H9 (cell line): Measurements from ENCODE around the gene MICOS13. TPM values are rescaled to one million over a fixed set of nuclear protein-coding genes. Genes with fewer than 3 reads are reported as not detected.

Experiments used
- DNase-seq: peaks from one replicate; pipeline ENCODE4 v3.0.0-alpha.2; 2017
- H2AFZ ChIP-seq: one replicate; pipeline ENCODE4 v1.6.1; 2013; ENCODE audit warnings: mild to moderate bottlenecking, low read length, control low read depth, moderate library complexity
- H2AK5ac ChIP-seq: 2 replicates; pipeline ENCODE4 v1.6.1; 2013; ENCODE audit warnings: low read length, control low read depth, mixed read lengths; ENCODE audit not compliant: insufficient read length
- H2BK120ac ChIP-seq: one replicate; pipeline ENCODE4 v1.6.1; 2013; ENCODE audit warnings: low read depth, mild to moderate bottlenecking, low read length, control low read depth, inconsistent platforms; ENCODE audit not compliant: poor library complexity, severe bottlenecking
- H2BK12ac ChIP-seq: 2 replicates; pipeline ENCODE4 v1.6.1; 2013; ENCODE audit warnings: low read length, control low read depth, mixed read lengths, low read depth; ENCODE audit not compliant: insufficient read length
- H2BK15ac ChIP-seq: 2 replicates; pipeline ENCODE4 v1.6.1; 2013; ENCODE audit warnings: low read depth, low read length, control low read depth
- H2BK20ac ChIP-seq: one replicate; pipeline ENCODE4 v1.6.1; 2013; ENCODE audit warnings: low read depth, mild to moderate bottlenecking, low read length, control low read depth, inconsistent platforms; ENCODE audit not compliant: poor library complexity, severe bottlenecking
- H2BK5ac ChIP-seq: 2 replicates; pipeline ENCODE4 v1.6.1; 2013; ENCODE audit warnings: low read length, control low read depth, mixed read lengths; ENCODE audit not compliant: insufficient read length
- H3K14ac ChIP-seq: 2 replicates; pipeline ENCODE4 v1.6.1; 2013; ENCODE audit warnings: low read length, control low read depth; ENCODE audit not compliant: insufficient read depth
- H3K18ac ChIP-seq: 2 replicates; pipeline ENCODE4 v1.6.1; 2013; ENCODE audit warnings: low read depth, mild to moderate bottlenecking, mixed read lengths, low read length, control low read depth; ENCODE audit not compliant: insufficient read length
- H3K23ac ChIP-seq: 2 replicates; pipeline ENCODE4 v1.6.1; 2013; ENCODE audit warnings: low read length, control low read depth, mixed read lengths, low read depth; ENCODE audit not compliant: insufficient read length
- H3K23me2 ChIP-seq: 2 replicates; pipeline ENCODE4 v1.6.1; 2013; ENCODE audit warnings: low read depth, mild to moderate bottlenecking, mixed read lengths, low read length, control low read depth; ENCODE audit not compliant: insufficient read length, poor library complexity, severe bottlenecking
- H3K27ac ChIP-seq: 2 replicates; pipeline ENCODE4 v1.5.1; 2013; ENCODE audit warnings: low read length, control low read depth, mixed read lengths, low read depth; ENCODE audit not compliant: insufficient read length
- H3K27me3 ChIP-seq: 2 replicates; pipeline ENCODE4 v1.6.1; 2013; ENCODE audit warnings: low read length, control low read depth, inconsistent platforms; ENCODE audit not compliant: insufficient read depth
- H3K4ac ChIP-seq: 2 replicates; pipeline ENCODE4 v1.6.1; 2013; ENCODE audit warnings: low read depth, mild to moderate bottlenecking, control low read depth, inconsistent platforms, low read length, moderate library complexity
- H3K4me1 ChIP-seq: 2 replicates; pipeline ENCODE4 v1.6.1; 2013; ENCODE audit warnings: low read length, control low read depth, inconsistent platforms; ENCODE audit not compliant: insufficient read depth
- H3K4me2 ChIP-seq: 2 replicates; pipeline ENCODE4 v1.6.1; 2013; ENCODE audit warnings: low read length, control low read depth, mixed read lengths; ENCODE audit not compliant: insufficient read length, insufficient read depth
- H3K56ac ChIP-seq: 2 replicates; pipeline ENCODE4 v1.6.1; 2013; ENCODE audit warnings: low read depth, mild to moderate bottlenecking, mixed read lengths, low read length, control low read depth; ENCODE audit not compliant: insufficient read length
- H3K79me1 ChIP-seq: 2 replicates; pipeline ENCODE4 v1.6.1; 2013; ENCODE audit warnings: low read depth, mild to moderate bottlenecking, moderate library complexity, low read length, control low read depth, inconsistent platforms; ENCODE audit not compliant: insufficient read depth, poor library complexity, severe bottlenecking
- H3K79me2 ChIP-seq: 2 replicates; pipeline ENCODE4 v1.6.1; 2013; ENCODE audit warnings: low read length, control low read depth, inconsistent platforms; ENCODE audit not compliant: insufficient read depth
- H3K9ac ChIP-seq: 2 replicates; pipeline ENCODE4 v1.6.1; 2013; ENCODE audit warnings: low read length, control low read depth, mixed read lengths; ENCODE audit not compliant: insufficient read length; ENCODE audit errors: extremely low read depth
- H3K9me3 ChIP-seq: one replicate; pipeline ENCODE4 v1.6.1; 2013; ENCODE audit warnings: low read depth, low read length, inconsistent platforms; ENCODE audit not compliant: control insufficient read depth
- H3T11ph ChIP-seq: one replicate; pipeline ENCODE4 v1.6.1; 2013; ENCODE audit warnings: mild to moderate bottlenecking, low read length, control low read depth, inconsistent platforms
- H4K20me1 ChIP-seq: one replicate; pipeline ENCODE4 v1.6.1; 2013; ENCODE audit not compliant: control insufficient read depth, insufficient read length, insufficient read depth
- H4K5ac ChIP-seq: 2 replicates; pipeline ENCODE4 v1.6.1; 2013; ENCODE audit warnings: low read depth, mild to moderate bottlenecking, mixed read lengths, low read length, control low read depth; ENCODE audit not compliant: insufficient read length
- H4K8ac ChIP-seq: replicated peaks from 2 replicates; pipeline ENCODE4 v1.6.1; 2013; ENCODE audit warnings: low read length, control low read depth, mixed read lengths, low read depth; ENCODE audit not compliant: insufficient read length
- H4K91ac ChIP-seq: 2 replicates; pipeline ENCODE4 v1.6.1; 2013; ENCODE audit warnings: low read depth, mild to moderate bottlenecking, moderate library complexity, mixed read lengths, low read length, control low read depth; ENCODE audit not compliant: insufficient read length
- H3K27ac Mint-ChIP-seq, 3 experiments: 2 replicates in 2 of 3; 3 replicates in 1 of 3; pipeline ENCODE4 v1.8.0; 2020 to 2021; ENCODE audit warnings: mixed read lengths in 3 of 3, mild to moderate bottlenecking in 1 of 3, moderate library complexity in 1 of 3
- H3K27me3 Mint-ChIP-seq: 2 replicates; pipeline ENCODE4 v1.8.0; 2021; ENCODE audit warnings: low read depth, mild to moderate bottlenecking, moderate library complexity, mixed read lengths
- H3K36me3 Mint-ChIP-seq, 3 experiments: 2 replicates in 2 of 3; 3 replicates in 1 of 3; pipeline ENCODE4 v1.8.0; 2020 to 2021; ENCODE audit warnings: low read depth in 3 of 3, mixed read lengths in 3 of 3; ENCODE audit not compliant: insufficient read depth in 1 of 3
- H3K4me1 Mint-ChIP-seq, 2 experiments: 2 replicates each; pipeline ENCODE4 v1.8.0; 2020; ENCODE audit warnings: mixed read lengths in 2 of 2
- H3K4me3 Mint-ChIP-seq, 2 experiments: 2 replicates in 1 of 2; 3 replicates in 1 of 2; pipeline ENCODE4 v1.8.0; 2020 to 2021; ENCODE audit warnings: mild to moderate bottlenecking in 2 of 2, mixed read lengths in 2 of 2, moderate library complexity in 1 of 2
- H3K9me3 Mint-ChIP-seq, 2 experiments: 2 replicates in 1 of 2; 3 replicates in 1 of 2; pipeline ENCODE4 v1.8.0; 2020; ENCODE audit warnings: mild to moderate bottlenecking in 2 of 2, mixed read lengths in 2 of 2, moderate library complexity in 1 of 2
- CTCF ChIP-seq: fragments of 200-600 bp; sonication (generic); conservative IDR thresholded peaks from 3 replicates; pipeline ENCODE4 v1.8.0; 2021; ENCODE audit warnings: antibody characterized with exemption, mild to moderate bottlenecking
- WGBS: extraction: QIAGEN DNeasy Blood & Tissue Kit; methylation state at CpG from one replicate; pipeline ENCODE4 v1.1.7; 2013; ENCODE audit warnings: missing lambda C conversion rate, low lambda C conversion rate, mixed read lengths; ENCODE audit not compliant: insufficient read length; ENCODE audit errors: extremely low coverage; 5-methylcytosine and 5-hydroxymethylcytosine counted together
- total RNA-seq: library from RNA; stranded (reverse); gene quantifications from 2 replicates; pipeline ENCODE4 v1.2.1, GENCODE V29; 2021

Gene MICOS13
- total RNA-seq, 1 experiment from 2014 or later = 23.8 TPM

GRCh38 chr19:5678071-5678718 is 2.1 kb downstream of the MICOS13 start:
- no peak overlapping the region for H3K27ac ChIP-seq
- H3K27ac Mint-ChIP-seq = no peak overlapping the region
- no peak overlapping the region for H2BK12ac ChIP-seq
- no peak overlapping the region for H3K4ac ChIP-seq
- no peak overlapping the region for H2AK5ac ChIP-seq
- H3K4me3 Mint-ChIP-seq = no peak overlapping the region; a peak in 1 of 5 replicates
- H3K56ac ChIP-seq = no peak overlapping the region
- H3K18ac ChIP-seq = no peak overlapping the region
- no peak for DNase-seq
- peaks cover 14% of the 10 kb centered on the region for H3K23me2 ChIP-seq
- H3K27me3 ChIP-seq = no peaks in the 10 kb centered on the region
- H2BK120ac ChIP-seq = no peak overlapping the region
- no peak overlapping the region for H4K5ac ChIP-seq
- no peak overlapping the region; the same call in 1 of the 2 replicates for H3K14ac ChIP-seq
- H4K91ac ChIP-seq = no peak overlapping the region
- WGBS = no CpG with 5 or more reads among the region's 22 CpGs
- H3K27me3 Mint-ChIP-seq = peaks cover 9% of the 10 kb centered on the region
- no peak overlapping the region for H4K8ac ChIP-seq
- H3T11ph ChIP-seq = no peak overlapping the region
- H3K79me1 ChIP-seq = no peaks in the 10 kb centered on the region
- no peak overlapping the region for H2AFZ ChIP-seq
- H3K4me2 ChIP-seq = no peak overlapping the region
- peaks cover 22 to 30% of the 10 kb centered on the region in 2 experiments for H3K4me1 Mint-ChIP-seq
- H3K9me3 ChIP-seq = no peaks in the 10 kb centered on the region
- no peak overlapping the region for H3K23ac ChIP-seq
- peaks cover under 1 to 4% (median 4%) of the 10 kb centered on the region in 3 experiments; a peak in 5 of 7 replicates for H3K36me3 Mint-ChIP-seq
- H2BK20ac ChIP-seq = no peak overlapping the region
- no peaks in the 10 kb centered on the region; the same call in 1 of the 2 replicates for H3K4me1 ChIP-seq
- H2BK15ac ChIP-seq = no peak overlapping the region
- H2BK5ac ChIP-seq = no peak overlapping the region
- peaks cover 0 to 2% of the 10 kb centered on the region in 2 experiments; a peak in 2 of 5 replicates for H3K9me3 Mint-ChIP-seq
- no peaks in the 10 kb centered on the region for H4K20me1 ChIP-seq
- H3K9ac ChIP-seq = no peak overlapping the region
- TF ChIP-seq CTCF = no peak
- H3K79me2 ChIP-seq = no peaks in the 10 kb centered on the region
